HG03571 (cell line): ENCODE data around the gene LYPD3.
"Not testable (repeated sequence)": the region's sequence is repeated elsewhere in the genome, so short reads cannot be mapped to it uniquely, and the experiment has no call there.

Experiments
- ATAC-seq: cut with Tn5 transposase; IDR thresholded peaks from one replicate; pipeline ENCODE4 v1.9.1; 2021; ENCODE audit not compliant: unreplicated experiment

The LYPD3 gene

DNA sequence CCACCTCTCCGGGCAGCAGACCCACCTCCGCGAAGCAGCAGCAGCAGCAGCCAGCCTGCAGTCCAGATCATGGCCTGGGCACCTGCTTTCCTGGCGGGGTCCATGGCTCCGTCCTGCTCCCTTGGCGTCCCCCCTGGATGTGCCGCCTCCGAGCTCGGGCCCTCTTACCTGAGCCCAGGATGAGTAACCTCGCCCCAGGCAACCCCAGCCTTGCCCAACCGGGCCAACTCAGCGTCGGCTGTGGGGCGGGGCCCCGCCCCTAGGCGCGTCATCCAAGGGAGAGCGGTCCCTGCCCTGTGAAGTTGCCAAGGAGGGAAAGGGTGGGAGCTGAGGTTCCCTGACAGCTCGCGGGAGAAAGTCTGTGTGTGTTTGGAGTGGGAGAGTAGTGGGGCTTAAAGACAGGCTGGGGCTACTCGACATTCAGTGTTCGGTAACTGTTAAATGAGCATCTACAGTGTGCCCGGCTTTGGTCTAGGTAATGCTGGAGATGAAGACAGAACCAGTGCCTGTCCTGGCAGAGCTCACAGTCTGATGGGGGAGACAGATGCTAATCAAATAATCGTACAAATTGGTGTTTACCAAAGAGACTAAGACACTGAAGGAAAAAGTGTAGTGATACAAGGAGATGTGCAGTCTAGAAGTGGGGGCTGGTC lies at the start of gene LYPD3:
Gene LYPD3, minus strand, starts transcription at position 141 of the 653 bp plus-strand sequence. Its CDS starts 37 bp downstream, at position 104.
- no peak for ATAC-seq

GRCh38 chr19:43512399-43512798 lies 47.0 kb upstream of the LYPD3 start:
- not testable (repeated sequence) for ATAC-seq

DNA sequence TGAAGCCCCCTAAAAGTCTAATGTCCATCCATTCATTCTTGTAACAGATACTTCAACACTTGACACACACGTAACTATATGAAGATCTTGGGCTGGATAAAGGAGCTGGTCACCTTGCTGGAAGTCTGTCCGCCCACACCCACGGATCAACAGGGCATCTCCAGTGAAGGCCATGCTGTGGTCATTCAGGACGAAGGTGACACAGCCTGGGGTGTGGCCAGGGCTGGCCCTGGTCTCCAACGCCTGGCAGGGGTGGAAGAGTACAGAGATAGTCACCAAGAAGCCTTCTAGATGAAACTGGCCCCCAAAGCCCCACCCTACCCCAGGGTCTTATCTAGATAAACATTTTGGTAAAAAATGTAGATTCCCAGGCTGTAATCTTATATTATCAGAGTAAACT lies 45.9 kb upstream of the LYPD3 start:
- no peak for ATAC-seq

GRCh38 chr19:43510713-43511112 lies 45.3 kb upstream of the LYPD3 start:
- ATAC-seq: no peak

GRCh38 chr19:43507880-43508279 lies 42.5 kb upstream of the LYPD3 start:
- no peak for ATAC-seq

GRCh38 chr19:43506629-43507028 lies 41.2 kb upstream of the LYPD3 start:
- ATAC-seq: no peak

- ATAC-seq: no peak
Observed at GRCh38 chr19:43505941-43506340, 40.5 kb upstream of the LYPD3 start.

GRCh38 chr19:43505186-43505456 lies 39.7 kb upstream of the LYPD3 start:
- no peak for ATAC-seq

DNA sequence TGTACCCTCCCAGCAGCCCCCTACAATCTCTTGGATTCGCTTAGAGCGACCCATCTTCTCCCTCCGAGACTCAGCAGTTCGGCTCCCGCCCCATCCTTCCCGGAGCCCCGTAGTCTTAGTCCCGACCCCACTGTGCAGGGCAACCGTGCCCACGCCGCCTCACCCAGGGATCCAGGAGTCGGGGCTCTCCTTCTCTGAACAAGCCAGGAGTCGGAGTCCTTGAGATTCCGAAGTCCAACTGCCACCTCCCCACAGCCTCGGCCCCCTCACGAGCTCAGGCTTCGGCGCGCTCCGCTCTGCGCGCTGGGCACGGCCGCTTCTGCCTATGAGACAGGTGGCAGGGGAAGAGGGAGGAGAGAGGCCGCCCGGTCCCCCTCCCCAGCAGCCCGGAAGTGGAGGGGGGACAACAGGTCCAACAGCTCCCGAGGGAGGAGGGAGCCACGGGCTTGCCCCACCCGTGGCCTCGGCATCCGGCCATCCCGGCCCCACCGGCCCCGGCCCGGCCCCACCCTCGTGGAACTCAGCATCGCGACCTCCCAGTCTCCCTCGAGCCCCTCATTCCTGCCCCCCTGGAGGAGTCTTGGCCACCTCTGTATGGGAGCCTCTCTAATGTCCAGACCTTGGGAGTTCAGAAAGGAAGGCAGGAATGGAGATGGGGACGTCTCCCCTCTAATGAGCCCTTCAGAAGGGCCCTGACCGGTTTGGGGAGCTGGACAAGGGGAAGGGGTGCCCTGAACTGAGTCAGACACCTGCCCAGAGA lies 39.2 kb upstream of the LYPD3 start, which contains the start of gene PHLDB3:
Gene PHLDB3, minus strand, starts transcription at position 321 of the 760 bp plus-strand sequence. CDS start 628 bp downstream, outside the sequence.
- ATAC-seq: peak; percentile 12

DNA sequence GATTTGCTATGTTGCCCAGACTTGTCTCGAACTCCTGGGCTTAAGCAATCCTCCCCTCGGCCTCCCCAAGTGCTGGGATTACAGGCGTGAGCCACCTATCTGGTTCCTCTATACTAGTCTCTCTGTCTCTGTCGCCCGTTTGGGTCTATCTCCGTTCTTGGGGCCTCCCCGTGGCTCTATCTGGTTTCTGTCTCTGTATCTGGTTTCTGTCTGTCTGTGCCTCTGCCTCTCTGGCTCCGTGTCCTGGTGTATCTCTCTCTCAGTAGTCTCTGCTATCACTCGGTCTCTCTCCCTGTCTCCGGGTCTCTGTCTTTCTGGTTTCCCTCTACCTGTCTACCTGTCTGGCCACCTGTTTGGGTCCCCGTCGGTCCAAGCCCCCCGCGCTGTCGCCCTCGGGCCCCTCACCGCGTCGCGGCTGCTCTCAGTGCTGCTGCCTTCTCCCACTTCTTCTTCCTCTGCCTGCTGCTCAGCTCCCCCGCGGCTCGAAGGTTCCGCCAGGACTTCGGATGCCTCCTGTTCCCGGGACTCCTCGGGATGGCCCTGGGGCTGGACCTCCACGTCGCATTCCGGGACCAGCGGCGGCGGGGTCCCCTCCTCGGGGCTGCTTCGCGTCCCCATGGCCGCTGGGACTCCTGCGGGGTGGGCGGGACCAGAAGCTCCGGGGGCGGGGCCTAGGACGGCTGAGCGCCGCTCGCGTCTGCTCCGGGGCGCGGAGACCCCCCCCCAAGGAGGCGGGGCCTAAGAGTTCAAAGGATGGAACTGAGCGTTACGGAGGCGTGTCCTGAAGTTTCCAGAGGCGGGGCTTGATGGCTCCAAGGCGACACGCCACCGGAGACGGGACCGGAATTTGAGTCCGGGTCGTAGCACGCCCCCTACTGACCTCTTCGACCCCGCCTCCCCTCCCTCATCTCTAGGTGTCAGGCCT lies 38.4 kb upstream of the LYPD3 start:
- ATAC-seq: peak; percentile 87

DNA sequence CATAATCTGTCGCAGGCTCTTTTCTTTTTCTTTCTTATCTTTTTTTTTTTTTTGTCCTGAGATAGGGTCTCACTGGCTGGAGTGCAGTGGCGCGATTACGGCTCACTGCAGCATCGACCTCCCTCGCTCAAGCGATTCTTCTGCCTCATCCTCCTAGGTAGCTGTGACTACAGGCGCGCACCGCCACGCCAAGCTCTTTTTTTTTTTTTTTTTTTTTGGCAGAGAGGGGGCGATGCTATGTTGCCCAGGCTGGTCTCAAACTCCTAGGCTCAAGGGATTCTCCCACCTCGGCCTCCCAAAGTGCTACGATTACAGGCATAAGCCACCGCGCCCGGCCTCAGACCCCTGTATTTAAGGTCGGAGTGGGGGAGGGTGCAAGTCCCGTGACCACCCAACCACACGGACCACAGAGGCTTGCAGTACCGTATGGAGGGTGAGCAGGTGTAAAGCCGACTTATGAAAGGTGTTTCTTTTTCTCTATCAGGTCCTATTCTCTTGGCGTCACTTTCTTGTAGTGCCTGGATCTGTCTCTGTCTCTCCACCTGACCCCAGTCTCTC lies 37.1 kb upstream of the LYPD3 start:
- no peak for ATAC-seq

DNA sequence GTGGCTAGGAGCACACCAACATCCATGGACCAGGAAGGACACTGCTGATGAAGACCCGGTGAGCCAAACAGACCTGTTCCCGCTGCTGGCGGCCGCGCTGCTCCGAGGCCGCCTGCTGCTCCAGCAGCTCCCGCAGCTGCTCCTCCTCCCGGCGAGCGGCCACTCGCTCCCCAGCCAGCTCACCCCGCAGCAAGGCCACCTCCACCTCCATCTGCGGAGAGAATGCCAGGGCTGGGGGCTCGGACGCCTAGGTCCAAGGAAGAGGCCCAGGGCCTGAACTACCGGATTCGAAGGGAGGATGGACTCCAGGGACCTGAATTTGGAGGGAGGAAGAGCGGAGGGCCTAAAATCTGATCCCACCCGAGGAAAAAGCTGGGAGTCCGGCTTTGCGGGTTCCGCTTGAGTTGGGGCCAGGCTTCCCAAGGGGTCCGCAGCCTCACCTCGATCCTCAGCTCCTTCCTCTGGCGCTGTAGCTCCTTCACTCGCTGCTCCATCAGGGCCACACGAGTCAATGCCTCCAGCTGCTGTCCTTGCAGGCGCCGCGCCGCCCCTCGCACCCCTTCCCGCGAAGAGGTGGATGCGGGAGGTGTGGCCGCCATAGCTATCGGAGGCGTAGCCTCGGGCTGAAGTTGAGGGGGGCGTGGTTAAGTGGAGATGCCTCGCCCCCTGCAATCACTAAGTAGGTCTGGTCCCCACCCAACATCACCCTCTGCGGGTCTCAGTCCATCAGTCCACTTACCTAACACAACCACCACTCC lies 36.4 kb upstream of the LYPD3 start:
- no peak for ATAC-seq

- ATAC-seq: no peak
Observed at GRCh38 chr19:43499042-43499441, 33.6 kb upstream of the LYPD3 start.

- ATAC-seq: no peak
Observed at GRCh38 chr19:43498233-43498842, 32.9 kb upstream of the LYPD3 start.

- no peak for ATAC-seq
Observed at GRCh38 chr19:43496960-43497359, 31.6 kb upstream of the LYPD3 start.

- no peak for ATAC-seq
Observed at GRCh38 chr19:43495082-43495481, 29.7 kb upstream of the LYPD3 start.

GRCh38 chr19:43490759-43491158 lies 25.4 kb upstream of the LYPD3 start:
- ATAC-seq: no peak

GRCh38 chr19:43489979-43490599 lies 24.7 kb upstream of the LYPD3 start:
- ATAC-seq: no peak

DNA sequence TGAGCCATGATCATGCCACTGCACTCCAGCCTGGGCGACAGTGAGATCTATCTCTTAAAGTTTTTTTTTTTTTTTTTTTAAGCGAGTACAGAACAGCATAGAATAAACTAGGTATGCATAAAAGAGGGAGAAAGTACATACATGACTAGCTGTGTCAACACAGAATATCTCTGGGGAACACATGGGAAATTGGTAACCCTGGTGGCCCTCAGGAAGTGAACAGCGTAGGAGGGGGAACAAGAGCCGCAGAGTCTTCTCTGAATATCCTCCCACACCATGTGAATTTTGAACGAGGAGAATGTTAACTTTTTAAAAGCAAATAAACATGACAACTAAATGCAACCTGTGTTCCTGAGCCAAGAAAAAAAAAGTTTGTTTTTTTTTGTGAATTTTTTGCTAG lies 23.9 kb upstream of the LYPD3 start:
- ATAC-seq: no peak

- no peak for ATAC-seq
Observed at GRCh38 chr19:43488179-43488578, 22.8 kb upstream of the LYPD3 start.
